Stimulated activated CD8-positive, alpha-beta memory T cell treated with anti-CD3 and anti-CD28 coated beads, Interleukin-15, amount 100 ng/mL, for 1 hour (primary cell): ENCODE results near the gene SMARCAL1.
"Not testable (repeated sequence)": the region's sequence is repeated elsewhere in the genome, so short reads cannot be mapped to it uniquely, and the experiment has no call there.

Source experiments
- DNase-seq: peaks from one replicate; pipeline ENCODE4 v3.0.0-alpha.2; 2020; ENCODE audit warnings: low read depth

Gene SMARCAL1

GRCh38 chr2:216412022-216412999 lies at the start of gene SMARCAL1:
Gene SMARCAL1 (plus strand): TSS chr2:216412484. CDS start chr2:216414705, 2,221 bp downstream.
- DNase-seq, result peak; percentile 99

DNA sequence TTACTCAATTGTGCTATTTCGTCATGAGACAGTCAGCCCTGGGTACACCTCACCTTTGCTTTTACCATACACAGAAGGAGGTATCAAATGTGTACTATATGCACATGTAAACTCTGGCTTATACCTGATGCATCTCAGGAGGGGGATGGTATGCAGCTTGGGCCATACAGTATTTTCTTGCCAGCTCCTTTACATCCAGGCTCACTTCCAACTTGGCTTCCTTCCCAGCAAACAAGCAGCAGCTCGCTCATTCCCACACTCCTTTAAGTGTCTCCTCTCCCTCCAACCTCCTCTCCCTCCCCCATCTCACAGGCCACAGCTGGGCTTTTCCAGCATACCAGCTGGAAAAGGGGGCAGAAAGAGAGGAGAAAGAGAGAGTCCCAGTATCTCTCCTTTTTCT lies 49.6 kb upstream of the SMARCAL1 start:
- no peak for DNase-seq

DNA sequence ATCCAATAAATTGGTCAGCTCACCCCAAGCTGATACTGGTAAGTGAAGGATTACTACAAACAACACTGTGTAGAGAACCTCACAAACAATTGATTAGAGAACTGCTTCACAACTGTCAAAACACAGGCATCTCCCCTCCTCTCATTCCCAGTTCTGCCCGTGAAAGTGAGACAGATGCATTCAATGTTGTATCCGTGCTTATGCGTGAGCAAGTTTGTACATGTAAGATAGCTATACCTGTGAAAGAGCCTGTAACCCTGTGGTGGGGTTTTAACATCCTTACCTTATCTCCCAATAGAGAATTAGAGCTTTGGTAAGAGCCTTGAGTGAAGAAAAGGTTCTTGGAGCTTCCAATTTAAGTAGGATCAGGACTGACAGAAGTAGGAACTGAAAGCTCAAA lies 49.1 kb upstream of the SMARCAL1 start:
- DNase-seq, result no peak

DNA sequence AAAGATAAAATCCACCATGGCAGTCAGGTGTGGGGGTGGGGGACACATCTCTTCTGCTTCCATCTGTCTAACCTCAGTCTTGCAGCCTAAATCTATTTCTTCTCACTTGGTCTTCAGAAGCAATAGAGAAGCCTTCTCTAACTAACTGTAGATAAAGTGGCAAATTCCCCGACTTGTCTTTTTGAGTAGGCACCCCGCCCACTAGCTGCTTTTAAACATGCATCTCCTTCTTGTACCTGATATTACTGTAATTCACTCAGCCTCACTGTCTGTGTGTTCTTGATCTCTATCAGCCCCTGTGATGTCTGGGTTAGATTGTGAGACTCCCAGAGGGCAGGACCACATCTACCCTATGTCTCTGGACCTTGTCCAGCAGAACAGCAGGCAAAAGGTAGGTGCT lies 46.8 kb upstream of the SMARCAL1 start:
- no peak for DNase-seq

DNA sequence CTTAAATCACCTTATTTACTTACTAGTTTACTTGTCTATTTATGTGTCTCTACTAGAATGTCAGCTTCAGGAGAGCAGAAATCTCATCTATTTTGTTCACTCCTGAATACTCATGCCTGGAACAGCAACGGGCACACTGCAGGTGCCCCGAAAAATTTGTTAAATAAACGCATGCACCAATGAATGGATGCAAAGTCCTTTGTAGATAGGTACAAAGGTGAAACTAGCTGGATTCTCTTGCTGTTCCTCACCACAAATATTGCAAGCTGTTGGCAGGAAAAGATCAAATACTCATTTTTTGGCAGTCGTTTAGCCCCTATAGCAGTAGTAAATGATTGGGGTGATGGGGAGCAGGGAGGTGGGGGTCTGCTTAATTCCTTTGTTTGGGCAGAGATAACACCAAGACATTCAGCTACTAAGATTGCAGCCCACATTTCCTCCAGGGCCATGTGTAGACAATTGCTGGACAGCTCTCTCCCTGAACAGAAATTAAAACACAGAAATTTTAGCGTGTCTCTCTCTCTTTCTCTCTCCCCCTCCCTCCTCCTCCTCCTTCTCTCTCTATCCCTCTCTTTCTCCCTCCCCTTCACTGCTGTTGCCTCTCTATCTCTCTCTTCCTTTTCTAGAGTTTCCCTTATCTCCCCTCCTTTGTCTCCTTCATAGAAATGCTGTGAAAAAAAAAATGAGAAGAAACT lies 45.4 kb upstream of the SMARCAL1 start:
- no peak for DNase-seq

DNA sequence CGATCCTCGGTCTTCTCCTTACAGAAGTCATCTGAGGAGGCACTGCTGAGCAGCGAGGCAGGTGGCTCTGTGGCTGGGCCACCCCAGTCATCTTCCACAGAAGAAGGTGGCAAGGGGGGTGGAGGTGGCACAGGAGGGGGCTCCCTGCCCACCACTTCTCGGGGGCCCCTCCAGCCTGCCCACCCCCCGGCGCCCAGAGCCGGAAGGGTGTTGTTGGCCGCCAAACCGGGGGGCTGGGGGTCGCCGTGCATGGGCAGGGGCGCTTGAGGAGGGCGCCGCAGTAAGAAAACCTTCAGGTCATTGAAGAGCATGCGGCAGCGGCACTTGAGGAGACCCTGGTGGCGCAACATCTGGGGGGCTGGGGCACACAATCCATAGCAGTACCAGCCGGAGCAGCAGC lies 42.5 kb upstream of the SMARCAL1 start:
- DNase-seq, result no peak

- no peak for DNase-seq
Measured at GRCh38 chr2:216370961-216371712, 41.1 kb upstream of the SMARCAL1 start.

GRCh38 chr2:216371721-216372702 lies 40.3 kb upstream of the SMARCAL1 start, which contains the start of gene MARCHF4:
Gene MARCHF4 (minus strand): TSS chr2:216372483. CDS start chr2:216370260, 2,223 bp downstream.
- peak; percentile 48 for DNase-seq

DNA sequence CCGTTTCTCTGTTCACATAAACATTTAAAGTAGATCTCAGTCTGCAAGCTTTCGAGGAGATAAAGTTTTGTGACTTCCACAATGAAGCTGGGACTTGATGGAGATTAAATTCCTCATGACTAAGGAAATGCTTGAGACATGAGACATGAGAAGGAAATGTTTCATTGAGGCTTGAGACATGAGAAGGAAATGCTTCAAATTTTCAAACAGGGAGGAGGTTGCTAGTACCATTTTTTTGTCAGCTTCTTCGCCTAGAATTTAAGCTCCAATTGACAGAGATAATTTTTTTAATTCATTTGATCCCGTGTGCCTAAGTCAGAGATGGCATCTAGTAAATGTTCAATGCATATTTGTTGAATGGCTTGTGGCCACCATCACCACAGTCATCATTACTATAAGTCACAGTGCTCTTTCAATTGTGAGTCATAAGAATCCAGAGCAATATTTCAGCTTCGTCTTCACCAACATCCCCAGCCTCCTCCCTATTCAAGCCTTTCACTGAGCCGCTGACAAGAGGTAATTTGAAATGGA lies 39.5 kb upstream of the SMARCAL1 start:
- DNase-seq, result no peak

DNA sequence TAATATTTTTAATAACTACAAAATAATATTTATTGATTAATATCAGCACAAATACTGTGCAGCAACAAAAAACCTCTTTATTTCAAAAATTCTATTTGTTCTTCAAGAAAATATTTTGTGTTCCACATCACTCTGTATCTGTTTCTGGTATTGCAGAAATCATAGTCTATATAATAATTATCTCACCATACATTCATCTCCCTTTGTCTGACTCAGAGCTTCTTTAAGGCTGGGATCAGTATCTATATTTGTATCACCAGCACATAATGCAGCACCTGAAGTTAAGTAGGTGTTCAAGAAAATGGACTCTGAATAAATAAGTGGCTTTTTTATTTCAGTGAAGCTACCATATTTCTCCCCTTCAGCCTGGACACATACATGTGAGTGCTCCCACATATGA lies 38.4 kb upstream of the SMARCAL1 start:
- DNase-seq, result no peak

GRCh38 chr2:216375286-216375685 lies 37.0 kb upstream of the SMARCAL1 start:
- no peak for DNase-seq

DNA sequence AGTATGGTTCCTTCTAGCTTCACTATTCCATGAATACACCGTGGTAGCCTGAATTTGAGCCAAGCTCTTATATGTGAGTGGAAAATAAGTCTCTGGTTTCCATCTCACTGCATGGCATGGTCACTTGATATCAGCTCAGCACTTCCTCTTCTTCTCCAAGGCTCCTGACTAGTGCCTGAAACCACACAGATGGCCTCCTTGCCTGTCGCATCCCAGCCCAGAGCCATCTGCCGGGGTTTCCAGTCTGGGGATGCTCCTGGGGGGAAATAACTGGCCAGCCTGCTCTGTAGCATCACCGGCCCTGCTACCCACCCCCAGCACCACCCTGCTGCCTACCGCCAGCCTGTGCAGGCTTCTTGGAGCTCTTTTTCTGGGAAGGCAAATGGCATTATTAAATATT lies 32.3 kb upstream of the SMARCAL1 start:
- DNase-seq, result no peak

- not testable (repeated sequence) for DNase-seq
Measured at GRCh38 chr2:216384409-216384808, 27.9 kb upstream of the SMARCAL1 start.

- DNase-seq, result no peak
Measured at GRCh38 chr2:216385478-216385877, 26.8 kb upstream of the SMARCAL1 start.

DNA sequence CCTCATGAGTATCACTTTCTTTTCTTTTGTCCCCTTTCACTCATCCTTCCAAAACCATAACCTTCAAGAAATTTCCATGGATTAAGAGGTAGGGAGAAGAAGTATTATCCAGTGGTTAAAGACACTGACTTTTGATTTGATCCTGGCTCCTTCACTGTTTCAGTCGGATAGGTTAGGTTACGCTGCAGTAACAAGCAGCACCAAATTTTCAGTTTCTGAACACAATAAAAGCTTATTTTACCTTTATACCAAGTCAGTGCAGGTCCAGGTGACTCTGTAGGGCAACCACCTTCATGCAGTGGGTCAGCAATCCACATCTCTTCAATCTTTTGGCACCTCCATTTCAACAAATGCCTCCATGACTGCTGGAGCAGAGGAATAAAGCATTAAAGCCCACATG lies 25.0 kb upstream of the SMARCAL1 start:
- DNase-seq, result no peak

DNA sequence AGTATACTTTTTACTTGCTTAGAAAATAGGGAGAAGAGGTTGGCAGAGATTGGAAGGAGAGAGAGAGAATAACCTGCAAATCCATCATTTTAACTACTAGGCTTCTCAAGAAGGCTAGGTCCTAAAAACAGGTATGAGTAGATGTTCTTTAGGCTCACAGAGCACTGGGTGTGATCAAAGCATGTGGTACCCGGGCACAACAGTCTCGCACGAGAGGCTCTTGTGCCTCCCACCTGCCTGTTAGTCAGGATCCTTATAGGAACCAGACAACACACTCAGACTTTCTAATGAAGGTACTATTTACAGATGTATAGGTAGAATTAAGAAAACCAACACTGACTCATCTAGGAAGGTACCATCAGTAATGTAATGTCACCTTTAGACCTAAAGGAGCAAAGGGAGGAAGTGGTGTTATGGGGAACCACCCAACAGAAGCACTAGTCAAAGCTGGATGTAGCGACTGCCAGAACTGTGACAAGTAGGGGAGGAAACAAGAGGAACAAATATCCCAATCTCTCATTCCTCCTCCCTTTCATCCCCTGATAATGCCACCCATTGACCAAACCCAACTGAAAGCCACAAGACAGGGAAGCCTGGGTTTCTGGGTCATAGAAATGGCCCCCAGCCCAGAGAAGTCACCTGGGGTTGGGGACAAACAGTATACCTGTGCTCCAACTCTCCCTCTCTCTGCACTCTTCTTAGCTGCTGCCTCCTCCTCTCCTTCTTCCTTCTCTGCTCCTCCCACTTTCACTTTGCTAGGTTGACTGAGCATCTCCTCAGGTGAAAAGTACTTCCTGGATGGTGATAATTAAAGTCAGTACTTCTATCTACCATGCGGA lies 24.0 kb upstream of the SMARCAL1 start:
- no peak for DNase-seq

- no peak for DNase-seq
Measured at GRCh38 chr2:216389570-216389969, 22.7 kb upstream of the SMARCAL1 start.

- DNase-seq, result no peak
Measured at GRCh38 chr2:216391401-216391800, 20.9 kb upstream of the SMARCAL1 start.

- no peak for DNase-seq
Measured at GRCh38 chr2:216392018-216392562, 20.2 kb upstream of the SMARCAL1 start.
